Nucleus accumbens (tissue), 56 donors: ENCODE results near the gene SORCS2.

Experiments used
- DNase-seq, 56 donors: peaks; one replicate each; lab custom pipeline; 2025; lab: John Stamatoyannopoulos, UW

The SORCS2 gene

DNA sequence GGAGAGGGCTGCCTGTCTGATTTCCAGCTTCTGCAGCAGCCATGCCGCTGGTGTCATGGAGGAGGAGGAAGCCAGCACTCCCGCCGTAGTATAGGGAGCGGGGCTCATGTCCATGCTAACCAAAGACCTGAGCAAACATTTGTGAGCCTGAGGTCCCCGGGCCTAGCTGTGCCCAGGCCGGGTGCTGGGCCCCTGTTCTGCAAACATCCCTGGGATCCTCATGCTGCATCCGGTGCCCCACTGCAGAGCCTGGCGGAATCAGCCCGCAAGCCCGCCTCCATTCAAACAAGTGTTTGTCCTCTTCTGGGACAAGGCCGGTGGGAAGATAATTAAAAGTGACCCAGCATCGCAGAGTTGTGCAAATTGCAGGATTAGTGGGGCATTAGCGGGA, 106.3 kb downstream of the SORCS2 start:
- peak in 3 of 56 donors; percentile 24 to 59 (median 40) for DNase-seq

DNA sequence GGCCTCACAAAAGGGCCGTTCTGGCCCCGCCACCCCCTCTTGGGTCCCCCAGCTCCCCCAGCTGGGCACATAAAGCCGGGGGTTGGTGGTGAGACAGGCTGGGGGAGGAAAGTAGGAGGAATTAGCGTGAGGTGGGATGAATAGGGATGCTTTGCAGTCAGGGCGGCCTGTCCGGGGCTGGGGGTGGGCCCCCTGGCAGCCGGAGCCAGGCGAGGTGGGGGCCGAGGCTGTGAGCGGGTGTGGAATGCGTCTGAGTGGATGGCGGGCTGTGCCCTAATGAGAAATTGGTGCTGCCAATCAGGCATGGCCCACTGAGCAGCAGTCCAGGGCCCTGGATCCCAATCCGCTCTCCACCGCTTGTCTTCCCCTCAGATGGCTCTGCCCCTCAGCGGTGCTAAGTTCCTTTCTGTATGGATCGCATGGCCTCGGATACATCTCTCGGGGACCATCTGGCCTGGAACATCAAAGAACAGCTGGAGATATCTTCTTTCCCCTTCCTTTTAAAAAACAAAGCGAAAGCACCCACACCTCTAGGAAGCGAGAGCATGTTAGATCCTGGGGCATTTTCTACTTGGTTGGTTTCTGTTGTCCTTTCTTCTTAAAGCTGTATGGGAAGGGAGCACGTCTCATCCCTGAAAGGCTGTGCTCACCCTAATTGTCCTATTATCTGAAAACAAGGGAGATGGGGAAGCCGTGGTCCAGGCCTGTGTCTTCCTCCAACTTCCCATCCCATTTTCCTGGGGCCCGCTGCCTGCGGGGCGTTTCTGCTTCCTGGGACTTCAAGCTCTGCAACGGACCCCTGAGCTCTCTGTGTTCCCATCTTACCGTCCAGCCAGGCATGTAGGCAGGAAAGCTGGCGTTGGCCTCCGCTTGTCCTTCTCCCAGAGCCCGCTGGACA, 106.9 kb downstream of the SORCS2 start:
- peak in 1 of 56 donors; percentile 59 for DNase-seq

DNA sequence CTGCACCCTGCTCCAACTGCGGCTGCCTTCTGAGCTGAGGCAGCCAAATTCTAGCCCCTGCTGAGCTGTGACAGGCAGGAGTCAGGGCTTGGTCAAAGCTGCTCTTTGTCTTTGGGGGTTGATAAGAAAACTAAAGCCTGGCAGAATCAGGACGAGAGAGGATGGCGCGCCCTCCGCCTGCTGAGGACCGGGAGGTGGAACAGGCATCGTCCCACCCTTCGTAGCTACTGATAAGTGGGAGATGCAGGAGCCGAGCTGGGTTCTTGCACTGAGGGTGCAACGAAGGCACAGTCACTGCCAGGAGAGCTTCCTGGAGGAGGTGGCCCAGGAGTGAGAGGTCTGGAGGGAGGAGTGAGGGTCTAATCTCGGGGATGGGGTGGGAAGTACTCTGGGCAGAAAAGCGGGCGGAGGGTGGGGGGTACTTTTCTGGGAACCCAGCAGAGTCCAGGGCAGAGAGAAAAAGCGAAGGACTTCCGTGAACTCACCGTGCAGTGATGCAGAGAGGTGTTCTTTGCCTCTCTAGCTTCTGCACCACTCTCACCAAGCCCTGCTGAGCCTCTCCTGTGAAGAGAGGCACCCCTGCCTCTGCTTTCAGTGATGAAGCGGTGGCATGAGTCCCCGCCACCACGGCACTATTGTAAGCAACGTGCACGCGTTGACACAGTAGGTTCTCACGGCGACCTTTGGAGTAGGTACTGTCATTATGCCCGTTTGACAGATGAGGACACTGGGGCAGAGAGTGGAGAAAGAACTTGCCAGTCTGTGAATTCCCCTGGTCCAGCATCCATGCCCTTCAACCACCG, 107.8 kb downstream of the SORCS2 start:
- DNase-seq = no peak

DNA sequence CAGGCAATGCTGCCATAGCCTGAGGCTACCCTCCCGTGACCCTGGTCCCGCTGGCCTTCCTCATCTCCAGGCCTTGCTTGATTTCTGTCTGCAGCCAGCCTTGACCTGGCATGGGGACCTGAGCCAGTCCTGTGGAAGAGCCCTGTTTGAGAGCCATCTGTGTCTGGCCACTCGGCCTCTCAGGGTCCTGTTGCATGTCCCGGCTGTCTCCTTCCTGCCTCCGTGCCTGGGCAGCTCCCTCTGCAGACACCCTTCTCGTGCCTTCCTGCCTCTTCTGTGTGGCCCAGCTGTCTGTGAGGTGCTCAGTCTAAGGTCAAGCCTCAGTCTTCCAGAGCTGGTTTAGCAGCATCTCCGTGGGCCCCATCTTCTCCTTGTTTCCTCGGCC, 108.4 kb downstream of the SORCS2 start:
- DNase-seq = no peak

DNA sequence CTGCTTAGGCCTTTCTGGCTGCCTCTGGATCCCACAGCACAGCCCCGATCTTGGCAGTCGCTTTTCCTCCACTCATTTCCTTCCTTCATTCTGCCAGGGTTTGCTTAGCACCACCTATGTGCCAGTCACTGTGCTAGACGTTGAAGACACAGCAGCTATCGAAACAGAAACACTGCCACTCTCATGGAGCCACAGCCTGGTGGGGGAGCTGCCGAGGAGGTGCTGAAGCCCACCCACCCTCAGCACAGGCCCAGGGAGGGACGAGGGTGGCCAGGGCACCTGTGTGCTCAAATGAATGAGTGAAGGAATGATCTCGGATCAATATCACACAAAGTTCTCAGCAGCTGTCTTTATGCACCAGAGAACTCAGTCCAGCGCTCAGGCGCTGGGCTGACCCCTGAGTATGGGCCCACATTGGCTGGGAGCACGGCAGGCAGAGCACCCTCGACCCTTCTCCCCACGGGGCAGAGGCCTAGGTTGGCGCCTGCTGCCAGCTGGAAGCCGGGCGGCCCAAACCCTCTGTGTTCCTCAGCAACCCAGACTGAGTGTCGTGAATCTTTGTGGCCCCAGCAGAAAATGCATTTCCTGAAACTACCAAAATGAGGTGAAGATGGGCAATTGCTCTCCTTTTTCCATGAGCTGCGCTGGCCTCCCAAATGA, 108.9 kb downstream of the SORCS2 start:
- DNase-seq = no peak

DNA sequence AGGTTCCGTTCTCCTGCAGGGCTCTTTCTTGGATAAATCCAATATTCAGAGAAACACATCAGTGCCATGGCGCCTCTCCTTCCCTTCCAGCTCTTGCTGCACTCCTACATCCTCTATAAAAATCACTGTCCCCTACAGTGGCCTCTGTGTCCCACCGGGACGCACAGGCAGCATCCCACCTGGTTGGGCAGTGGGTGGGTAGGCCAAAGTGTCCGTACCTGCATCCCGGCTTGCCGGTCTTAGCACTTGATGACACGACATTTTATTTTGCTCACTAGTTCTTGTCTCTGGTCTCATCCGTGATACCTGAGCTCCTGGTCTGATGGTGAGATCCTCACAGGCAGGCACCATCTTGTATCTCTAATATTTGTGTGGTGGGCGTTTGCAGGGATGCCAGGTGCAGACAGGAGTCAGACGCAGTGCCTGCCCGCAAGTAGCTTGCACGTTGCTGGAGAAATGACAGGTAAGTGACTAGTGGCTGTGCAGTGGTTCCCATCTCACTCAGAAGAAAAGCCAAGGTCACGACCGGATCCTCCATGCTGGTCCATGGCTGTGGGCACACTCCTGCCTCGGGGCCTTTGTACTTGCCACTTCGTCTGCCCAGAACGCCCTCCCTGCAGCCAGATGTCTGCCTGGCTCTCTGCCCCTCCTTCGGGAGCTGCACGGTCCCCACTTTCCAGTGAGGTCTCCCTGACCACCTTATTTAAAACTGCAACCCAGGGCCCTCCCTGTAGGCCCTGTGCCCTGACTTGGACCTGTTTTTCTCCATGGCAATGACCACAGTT, 109.7 kb downstream of the SORCS2 start:
- no peak for DNase-seq

DNA sequence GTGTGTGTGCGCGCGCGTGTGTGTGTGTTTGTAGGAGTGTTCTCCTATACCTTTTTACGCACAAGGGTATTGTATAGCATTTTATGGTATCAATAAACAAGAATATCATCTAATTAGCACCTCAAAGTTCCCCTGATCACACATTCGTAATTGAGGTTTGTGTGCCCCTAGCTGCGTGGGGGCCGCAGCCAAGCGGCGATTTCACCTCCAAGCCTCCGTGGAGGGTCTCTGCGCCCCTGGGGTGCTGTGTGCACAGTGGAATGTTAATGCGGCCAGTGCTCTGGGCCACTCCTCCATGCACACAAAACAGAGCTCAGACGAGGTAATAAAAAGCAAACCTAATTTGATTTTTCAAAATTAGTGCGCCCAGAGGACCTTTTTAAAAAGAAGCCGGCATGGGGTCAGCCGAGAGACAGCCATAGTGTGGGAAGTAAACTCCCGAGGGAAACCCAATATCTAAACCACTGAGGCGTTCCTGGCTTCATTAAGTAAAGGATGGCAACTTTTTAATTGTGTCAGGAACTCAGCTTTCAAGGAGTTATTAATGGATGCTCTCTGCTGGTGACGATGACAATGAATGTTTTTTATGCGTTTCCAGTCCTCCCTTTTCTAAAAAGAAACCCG, 110.6 kb downstream of the SORCS2 start:
- DNase-seq = no peak

DNA sequence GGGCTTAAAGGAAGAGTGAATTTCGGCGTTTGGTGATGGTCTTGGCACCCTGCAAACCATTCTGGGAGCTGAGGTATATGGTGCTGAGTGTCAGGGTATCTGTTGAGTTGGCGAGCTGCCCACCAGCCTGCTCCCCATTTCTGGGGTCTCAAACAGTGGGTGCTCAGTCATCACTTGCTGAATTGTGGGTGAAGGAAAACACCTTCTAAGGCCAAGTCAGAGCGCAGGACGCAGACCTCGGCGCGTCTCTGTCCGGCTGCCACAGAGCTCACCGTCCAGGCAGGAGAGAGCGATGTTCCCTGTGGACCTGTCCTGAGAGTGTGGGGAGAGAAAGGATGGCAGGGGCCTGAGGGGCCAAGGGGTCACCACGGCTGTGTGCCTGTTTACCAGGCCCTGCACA, 111.2 kb downstream of the SORCS2 start:
- DNase-seq = no peak

DNA sequence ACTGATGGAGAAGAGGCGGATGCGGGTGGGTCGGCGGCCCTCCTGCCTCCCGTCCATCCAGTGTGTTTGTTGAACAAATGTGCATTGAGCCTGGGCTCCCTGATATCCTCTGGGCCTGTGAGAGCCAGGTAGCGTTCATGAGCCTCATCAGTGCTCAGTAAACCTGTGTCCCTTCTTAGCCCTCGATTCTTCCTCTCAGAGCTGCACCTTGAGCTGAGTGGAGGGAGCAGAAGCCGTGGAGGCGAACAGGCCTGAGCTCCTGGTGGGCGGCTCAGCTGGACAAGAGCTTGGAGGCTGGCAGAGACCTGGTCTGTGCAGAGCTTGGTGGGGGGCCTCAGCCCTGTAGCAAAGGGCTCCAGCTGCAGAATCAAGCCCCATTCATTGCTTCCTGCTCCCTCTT, 112.1 kb downstream of the SORCS2 start:
- DNase-seq = no peak

DNA sequence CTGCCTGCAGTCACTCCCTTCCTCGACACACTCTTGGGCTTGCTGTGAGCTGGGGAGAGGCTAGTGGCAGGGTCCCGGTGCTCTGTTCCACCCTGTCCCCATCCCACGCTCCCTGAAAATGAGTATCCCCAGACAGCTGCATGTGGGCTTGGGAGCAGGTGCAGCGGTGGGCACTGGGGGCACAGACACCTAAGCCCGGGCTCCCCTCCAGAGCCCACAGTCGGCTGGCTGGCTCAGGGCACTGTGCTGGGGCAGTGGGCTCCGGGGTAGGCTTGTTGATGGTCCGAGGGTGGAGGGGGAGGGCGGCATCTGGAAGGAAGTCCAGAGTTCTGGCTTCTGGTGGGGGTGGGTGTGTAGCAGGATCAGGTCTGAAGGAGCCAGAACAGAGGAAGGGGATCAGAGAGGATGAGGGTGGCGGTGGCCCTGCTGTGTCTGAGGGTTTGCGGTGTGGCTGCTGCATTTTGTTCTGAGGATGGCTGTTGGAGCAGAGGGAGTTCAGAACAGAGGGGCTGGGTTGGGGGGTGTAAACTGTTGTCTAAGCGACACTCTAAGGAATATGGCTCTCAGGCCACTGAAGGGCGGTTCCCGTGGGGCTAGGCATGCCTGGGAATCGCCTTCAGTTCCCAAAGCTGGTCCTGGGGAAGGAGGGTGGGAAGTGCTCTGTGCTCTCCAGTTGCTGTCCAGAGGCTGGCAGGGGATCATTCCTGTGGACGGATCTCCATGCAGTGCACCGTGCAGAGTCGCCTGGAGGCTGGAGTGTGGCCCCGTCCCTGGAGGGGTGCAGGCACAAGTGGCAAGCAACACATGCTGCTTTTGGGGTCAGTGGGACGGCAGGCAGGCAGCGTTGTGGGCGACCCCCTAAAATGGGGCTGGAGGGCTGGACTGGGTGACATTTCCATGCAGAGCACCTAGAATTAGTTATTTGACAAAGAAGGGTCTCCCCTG, 114.0 kb downstream of the SORCS2 start:
- no peak for DNase-seq

DNA sequence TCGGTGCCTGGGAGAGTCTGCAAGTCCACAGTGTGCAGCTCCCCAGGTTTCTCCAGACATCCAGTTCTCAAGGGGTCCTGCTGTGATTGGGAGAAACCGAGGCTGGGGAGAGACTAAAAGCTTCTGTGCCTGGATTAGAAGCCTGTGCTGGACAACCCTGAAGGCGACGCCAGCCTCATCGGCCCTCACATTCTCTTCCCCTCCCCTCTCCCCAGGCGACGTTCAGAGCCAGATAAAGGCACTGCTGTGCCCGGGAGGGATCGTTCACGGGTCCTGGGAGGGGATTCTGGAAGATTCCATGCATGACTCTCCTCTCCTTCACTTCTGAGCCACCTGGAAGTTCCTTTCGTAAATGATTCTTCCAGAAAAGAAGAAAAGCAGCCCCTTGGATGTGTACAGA, 114.6 kb downstream of the SORCS2 start:
- peak in 1 of 56 donors; percentile 40 for DNase-seq

DNA sequence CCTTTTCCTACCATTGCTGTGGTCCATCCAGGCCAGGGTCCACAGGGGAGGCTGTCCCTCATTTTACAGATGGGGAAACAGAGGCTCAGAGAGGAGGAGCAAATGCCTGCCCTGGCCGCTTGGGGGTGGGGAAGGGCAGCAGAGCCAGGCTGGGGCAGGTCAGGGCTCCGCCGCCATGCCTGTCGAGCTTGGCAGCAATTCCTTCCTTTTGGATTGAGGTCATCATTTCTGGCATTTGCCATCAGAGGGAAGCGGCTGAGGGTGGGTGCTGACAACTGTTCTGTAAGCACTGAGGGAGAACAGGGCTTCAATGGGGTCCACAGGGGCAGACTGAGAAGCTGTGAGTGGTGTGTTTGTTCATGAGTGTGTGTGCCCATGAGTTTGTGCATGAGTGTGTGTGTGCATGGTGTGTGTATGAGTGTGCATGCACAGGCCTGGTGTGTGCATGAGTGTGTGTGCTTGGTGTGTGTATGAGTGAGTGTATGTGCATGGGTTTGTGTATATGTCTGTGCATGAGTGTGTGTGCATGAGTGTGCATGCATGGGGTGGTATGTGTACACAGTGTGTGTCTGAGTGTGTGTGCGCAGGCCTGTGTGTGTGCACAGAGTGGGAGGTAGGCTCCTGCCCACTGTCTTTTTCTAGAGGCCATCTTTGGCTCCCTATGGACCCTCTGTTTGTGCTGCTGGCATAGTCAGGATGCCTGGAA, 115.2 kb downstream of the SORCS2 start:
- DNase-seq = peak in 6 of 56 donors; percentile 24 to 56 (median 38)

DNA sequence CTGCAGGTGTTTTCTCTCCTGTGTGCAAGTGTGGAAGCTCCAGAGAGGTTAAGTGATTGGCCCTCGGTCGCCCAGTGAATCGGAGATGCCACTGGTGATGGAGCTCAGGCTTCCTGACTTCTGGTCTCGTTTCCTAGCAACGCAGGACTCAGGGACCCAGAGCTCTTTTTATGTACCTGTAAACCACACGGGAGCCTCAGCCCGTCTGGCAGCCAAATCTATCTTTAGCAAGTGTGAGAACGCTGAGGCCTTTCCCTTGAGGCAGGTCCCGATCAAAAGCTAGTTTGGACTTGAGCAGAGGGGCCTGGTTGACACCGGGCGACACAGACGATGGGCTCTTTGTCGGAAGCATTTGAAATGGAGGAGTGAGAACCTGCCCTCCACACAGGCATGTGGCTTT, 116.8 kb downstream of the SORCS2 start:
- DNase-seq = no peak

DNA sequence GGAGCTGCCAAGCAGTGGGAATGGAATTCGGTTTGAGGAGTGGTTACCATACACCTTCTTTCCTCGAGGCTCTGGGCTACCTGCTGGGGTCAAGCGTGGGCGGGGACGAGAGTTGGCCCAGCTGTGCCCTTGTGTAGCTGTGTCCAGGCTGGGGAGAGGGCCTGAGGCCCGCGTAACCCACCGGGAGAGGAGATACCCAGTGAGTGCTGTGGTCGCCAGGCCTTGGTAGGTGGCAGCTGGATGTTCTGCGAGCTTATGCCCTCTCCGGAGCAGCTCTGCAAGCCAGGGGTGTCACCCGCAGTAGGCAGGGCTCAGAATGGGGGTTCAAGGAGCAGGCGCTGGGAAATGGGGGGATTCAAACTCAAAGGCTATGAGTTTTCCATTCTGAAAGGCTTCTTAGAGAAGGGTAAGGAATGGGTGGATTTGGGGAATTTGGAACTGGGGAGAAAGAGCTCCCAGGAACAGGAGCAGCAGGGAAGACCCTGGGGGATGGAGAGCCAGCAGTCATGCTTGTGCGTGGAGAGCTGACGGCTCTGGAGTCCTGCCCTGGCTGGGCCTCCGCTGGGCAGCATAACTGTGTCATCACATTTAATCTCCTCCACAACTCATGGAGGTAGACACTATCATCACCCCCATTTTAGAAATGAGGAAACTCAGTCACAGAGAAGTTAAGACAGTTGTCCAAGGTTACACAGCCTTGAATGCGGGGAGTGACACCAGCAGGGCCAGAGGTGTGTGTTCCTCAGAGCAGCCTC, 117.5 kb downstream of the SORCS2 start:
- DNase-seq = no peak

DNA sequence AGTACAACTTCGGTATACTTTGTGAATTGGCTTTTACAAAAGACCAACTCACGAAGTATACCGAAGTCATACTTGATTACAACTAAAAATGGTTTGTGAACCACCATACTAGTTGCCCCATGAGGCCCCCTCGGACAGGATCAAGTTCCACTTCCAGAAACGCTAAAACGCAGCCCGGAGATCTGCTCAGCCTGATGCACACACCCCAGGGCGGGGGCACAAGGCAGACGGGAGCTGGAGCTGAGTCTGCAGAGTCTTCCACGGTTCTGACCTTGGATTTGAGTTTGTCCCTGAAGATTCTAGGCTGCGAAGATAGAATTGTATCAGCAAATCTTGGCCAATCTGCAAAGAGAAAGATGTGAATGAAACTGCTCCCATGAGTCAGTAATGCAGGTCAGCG, 118.1 kb downstream of the SORCS2 start:
- DNase-seq = no peak

DNA sequence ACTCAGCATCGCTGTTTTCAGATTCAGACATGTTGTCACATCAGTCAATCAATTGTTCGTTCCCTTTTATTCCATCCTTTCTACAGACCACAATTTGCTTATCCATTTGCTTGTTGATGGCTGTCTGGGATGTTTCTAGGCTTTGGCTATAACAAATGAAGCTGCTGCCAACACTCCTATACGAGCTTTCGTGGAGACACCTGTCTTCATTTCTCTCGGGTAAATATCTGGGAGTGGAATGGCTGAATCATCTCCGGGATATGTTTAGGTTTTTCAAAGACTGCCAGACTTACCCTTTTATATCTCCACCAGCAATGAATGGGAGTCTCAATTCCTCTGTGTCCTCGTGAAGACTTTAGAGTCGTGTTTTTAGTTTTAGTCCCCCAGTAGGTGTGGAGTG, 118.9 kb downstream of the SORCS2 start:
- no peak for DNase-seq

DNA sequence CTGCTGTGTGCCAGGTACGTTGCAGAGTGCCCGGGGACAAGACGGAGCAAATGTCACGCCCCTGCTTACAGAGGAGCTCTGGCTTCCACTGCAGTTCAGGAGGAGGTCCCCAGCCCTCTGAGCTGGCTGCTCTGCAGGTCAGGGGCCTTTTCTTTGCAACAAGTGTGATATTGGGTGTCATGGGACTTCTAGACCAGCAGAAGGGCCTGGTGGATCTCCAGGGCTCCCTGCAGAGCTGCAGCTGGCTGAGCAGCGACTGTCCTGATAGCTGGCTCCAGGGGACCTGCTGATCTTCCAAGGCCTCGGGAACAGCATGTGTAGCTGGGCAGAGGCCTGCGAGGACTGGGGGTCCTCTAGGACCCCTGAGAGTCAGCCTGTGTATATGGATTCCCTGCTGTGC, 120.4 kb downstream of the SORCS2 start:
- peak in 1 of 56 donors; percentile 58 for DNase-seq
